PC-3 (cell line): ENCODE data around the gene DMRT1. TPM values are rescaled to one million over a fixed set of nuclear protein-coding genes. Genes with fewer than 3 reads are reported as not detected.

ENCODE experiments used
- ATAC-seq: fragments of 200-7000 bp; cut with Tn5 transposase; 2 replicates; pipeline ENCODE4 v1.9.1; 2020; ENCODE audit warnings: mild to moderate bottlenecking, moderate library complexity
- BruUV-seq: library from RNA; stranded (reverse); fragments of 400-500 nt; replicated peaks from 2 replicates; lab custom pipeline; 2021; lab: Mats Ljungman, UMichigan
- CTCF ChIA-PET: fragments of 300-600 bp; sonication (Branson Sonifier 250); formaldehyde crosslinking; loops from one replicate; lab custom pipeline; 2022; ENCODE audit warnings: antibody characterized with exemption; lab: Charles Lee
- POLR2A ChIA-PET: fragments of 300-600 bp; sonication (Branson Sonifier 250); formaldehyde crosslinking; loops from one replicate; lab custom pipeline; 2022; ENCODE audit warnings: antibody characterized with exemption; ENCODE audit not compliant: unreplicated experiment; lab: Charles Lee
- DNase-seq: peaks from one replicate; pipeline ENCODE4 v3.0.0-alpha.2; 2015
- H2AFZ ChIP-seq: fragments of 300-600 bp; sonication (generic); 2 replicates; pipeline ENCODE4 v1.6.0; 2016; ENCODE audit warnings: antibody characterized with exemption, low read length
- H3F3A ChIP-seq: fragments of 300-600 bp; sonication (generic); one replicate; pipeline ENCODE4 v1.6.0; 2017; ENCODE audit warnings: antibody characterized with exemption, low read length, control low read depth, mild to moderate bottlenecking; ENCODE audit not compliant: unreplicated experiment
- H3K27ac ChIP-seq: fragments of 300-600 bp; sonication (generic); 2 replicates; pipeline ENCODE4 v1.5.1; 2016; ENCODE audit warnings: mild to moderate bottlenecking, low read length
- H3K27me3 ChIP-seq: fragments of 300-600 bp; sonication (generic); 2 replicates; pipeline ENCODE4 v1.6.1; 2016; ENCODE audit warnings: low read length, mixed read lengths
- H3K36me3 ChIP-seq: fragments of 300-600 bp; sonication (generic); 2 replicates; pipeline ENCODE4 v1.6.1; 2016; ENCODE audit warnings: low read depth, mixed run types, low read length, mixed read lengths
- H3K4me1 ChIP-seq: fragments of 300-600 bp; sonication (generic); 2 replicates; pipeline ENCODE4 v1.5.1; 2016; ENCODE audit warnings: low read length; ENCODE audit not compliant: insufficient read depth
- H3K4me2 ChIP-seq: fragments of 300-600 bp; sonication (generic); 2 replicates; pipeline ENCODE4 v1.6.0; 2016; ENCODE audit warnings: low read length
- H3K4me3 ChIP-seq: fragments of 300-600 bp; sonication (generic); 2 replicates; pipeline ENCODE4 v1.5.1; 2016; ENCODE audit warnings: mild to moderate bottlenecking, low read length, mixed read lengths
- H3K79me2 ChIP-seq: fragments of 300-600 bp; sonication (generic); 2 replicates; pipeline ENCODE4 v1.6.1; 2017; ENCODE audit warnings: low read length, mixed read lengths
- H3K9ac ChIP-seq: fragments of 300-600 bp; sonication (generic); 2 replicates; pipeline ENCODE4 v1.6.0; 2016; ENCODE audit warnings: mild to moderate bottlenecking, low read length
- H3K9me2 ChIP-seq: fragments of 300-600 bp; sonication (generic); replicated peaks from 2 replicates; pipeline ENCODE4 v1.6.1; 2016; ENCODE audit warnings: mixed run types, low read length, mixed read lengths
- H3K9me3 ChIP-seq: fragments of 300-600 bp; sonication (generic); 2 replicates; pipeline ENCODE4 v1.6.1; 2016; ENCODE audit warnings: low read length, mixed read lengths
- H4K20me1 ChIP-seq: fragments of 300-600 bp; sonication (generic); 2 replicates; pipeline ENCODE4 v1.6.1; 2016; ENCODE audit warnings: low read length, mixed read lengths
- EZH2 ChIP-seq: fragments of 300-600 bp; sonication (generic); IDR thresholded peaks from one replicate; pipeline ENCODE4 v1.6.1; 2017; ENCODE audit warnings: antibody characterized with exemption, mild to moderate bottlenecking, low read length; ENCODE audit not compliant: unreplicated experiment
- EZH2phosphoT487 ChIP-seq: fragments of 300-600 bp; sonication (generic); IDR thresholded peaks from 2 replicates; pipeline ENCODE4 v1.6.1; 2018; ENCODE audit warnings: mild to moderate bottlenecking, antibody characterized with exemption, low read length, borderline replicate concordance
- intact Hi-C: fragments of 100-400 bp; cut with micrococcal nuclease; formaldehyde crosslinking; loops from 2 replicates; pipeline ENCODE4 v1.9.0; 2023
- total RNA-seq: library from RNA; depleted of rRNA; stranded (reverse); fragments of >200 nt; gene quantifications from 2 replicates; pipeline ENCODE4 v1.2.3, GENCODE V29; 2014
- TF ChIP-seq, protein P1 (sequence below): fragments of 300-600 bp; sonication (generic); conservative IDR thresholded peaks from 2 replicates; pipeline ENCODE4 v1.5.1; 2017; ENCODE audit warnings: antibody characterized with exemption, low read depth, mild to moderate bottlenecking, low read length

The DMRT1 gene
- total RNA-seq, 1 experiment from 2014 or later: 0.04 TPM

DNA sequence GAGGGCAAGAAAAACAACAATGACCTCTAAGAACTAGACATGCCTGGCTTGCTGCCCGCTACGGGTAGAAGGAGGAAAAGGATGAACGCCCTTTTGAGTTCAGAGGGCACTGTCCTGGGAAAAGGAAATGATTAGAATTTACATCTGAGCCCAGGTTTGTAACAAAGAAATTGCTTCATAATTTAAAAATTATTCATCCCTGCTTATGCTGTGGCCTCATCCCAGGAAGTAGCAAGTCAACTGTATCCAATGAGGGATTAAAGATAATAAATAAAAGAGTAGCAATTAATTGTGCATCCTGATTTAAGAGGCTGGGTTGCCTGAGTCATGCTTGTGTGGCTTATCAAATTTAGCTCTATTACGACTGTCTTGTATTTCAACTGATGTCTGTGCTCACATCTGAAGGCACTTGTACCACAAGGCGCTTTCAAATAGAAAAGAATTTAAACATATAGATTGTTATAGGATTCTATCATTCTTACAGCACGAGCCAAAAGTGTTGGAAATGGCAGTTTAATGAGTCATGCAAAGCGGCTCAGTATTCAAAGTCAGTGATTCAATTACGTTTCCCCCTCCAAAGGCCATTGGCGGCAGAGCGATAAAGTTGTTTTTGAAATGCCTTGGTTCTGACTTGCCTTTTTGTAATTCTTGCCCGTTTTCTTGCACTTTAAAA lies 40.0 kb upstream of the DMRT1 start:
- no peak overlapping the region for H3K27ac ChIP-seq
- H3K4me1 ChIP-seq: no peaks in the 10 kb centered on the region
- H3K4me3 ChIP-seq: no peak overlapping the region
- no peak for TF ChIP-seq EZH2
- TF ChIP-seq, protein P1, sequence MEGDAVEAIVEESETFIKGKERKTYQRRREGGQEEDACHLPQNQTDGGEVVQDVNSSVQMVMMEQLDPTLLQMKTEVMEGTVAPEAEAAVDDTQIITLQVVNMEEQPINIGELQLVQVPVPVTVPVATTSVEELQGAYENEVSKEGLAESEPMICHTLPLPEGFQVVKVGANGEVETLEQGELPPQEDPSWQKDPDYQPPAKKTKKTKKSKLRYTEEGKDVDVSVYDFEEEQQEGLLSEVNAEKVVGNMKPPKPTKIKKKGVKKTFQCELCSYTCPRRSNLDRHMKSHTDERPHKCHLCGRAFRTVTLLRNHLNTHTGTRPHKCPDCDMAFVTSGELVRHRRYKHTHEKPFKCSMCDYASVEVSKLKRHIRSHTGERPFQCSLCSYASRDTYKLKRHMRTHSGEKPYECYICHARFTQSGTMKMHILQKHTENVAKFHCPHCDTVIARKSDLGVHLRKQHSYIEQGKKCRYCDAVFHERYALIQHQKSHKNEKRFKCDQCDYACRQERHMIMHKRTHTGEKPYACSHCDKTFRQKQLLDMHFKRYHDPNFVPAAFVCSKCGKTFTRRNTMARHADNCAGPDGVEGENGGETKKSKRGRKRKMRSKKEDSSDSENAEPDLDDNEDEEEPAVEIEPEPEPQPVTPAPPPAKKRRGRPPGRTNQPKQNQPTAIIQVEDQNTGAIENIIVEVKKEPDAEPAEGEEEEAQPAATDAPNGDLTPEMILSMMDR: no peak
- no peak for TF ChIP-seq EZH2phosphoT487
- H3K27me3 ChIP-seq: no peaks in the 10 kb centered on the region
- H3K4me2 ChIP-seq: no peak overlapping the region
- no peaks in the 10 kb centered on the region for H3K9me2 ChIP-seq
- POLR2A ChIA-PET: no interaction called here
- no peaks in the 10 kb centered on the region for H3F3A ChIP-seq
- CTCF ChIA-PET: no interaction called here
- no peaks in the 10 kb centered on the region for H3K79me2 ChIP-seq
- no TSS peak for BruUV-seq
- ATAC-seq (no peak), DNase-seq (no peak)
- no peaks in the 10 kb centered on the region for H4K20me1 ChIP-seq
- no peak overlapping the region for H3K9ac ChIP-seq
- H2AFZ ChIP-seq: no peak overlapping the region
- H3K36me3 ChIP-seq: no peaks in the 10 kb centered on the region
- H3K9me3 ChIP-seq: no peaks in the 10 kb centered on the region
- intact Hi-C loops: no loop called here

DNA sequence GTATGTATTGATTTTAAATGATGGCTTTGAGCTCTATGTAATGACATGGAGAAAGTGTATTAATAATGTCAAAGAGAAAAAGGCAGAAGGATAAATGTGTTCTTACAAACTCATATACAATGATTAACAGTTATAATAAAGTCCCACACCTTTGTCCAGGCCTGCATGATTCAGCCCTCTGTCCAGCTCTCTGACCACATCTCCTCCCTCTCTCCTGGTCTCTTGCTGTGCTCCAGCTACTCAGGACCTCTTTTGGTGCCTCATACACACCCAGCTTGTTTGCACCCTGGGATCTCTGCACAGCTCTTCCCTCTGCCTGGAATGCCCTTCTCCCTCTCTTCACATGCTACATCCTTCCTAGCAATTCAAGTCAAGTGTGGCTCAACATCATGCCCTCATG lies 37.5 kb upstream of the DMRT1 start:
- Histone ChIP-seq H3K27ac (no peak overlapping the region), H3F3A (no peaks in the 10 kb centered on the region), H3K36me3 (no peaks in the 10 kb centered on the region), H3K4me2 (no peak overlapping the region), H3K4me3 (no peak overlapping the region), H2AFZ (no peak overlapping the region), H4K20me1 (no peaks in the 10 kb centered on the region), H3K9me3 (no peaks in the 10 kb centered on the region), H3K27me3 (no peaks in the 10 kb centered on the region), H3K9me2 (no peaks in the 10 kb centered on the region), H3K9ac (no peak overlapping the region), H3K79me2 (no peaks in the 10 kb centered on the region), H3K4me1 (no peaks in the 10 kb centered on the region)
- intact Hi-C loops: no loop called here
- CTCF ChIA-PET: interaction anchor here (0.6 kb wide), 1 partner anchor 97 kb away, joined by 4 read pairs; no protein-coding TSS in a partner anchor
- ATAC-seq (no peak), DNase-seq (no peak)
- TF ChIP-seq, protein P1: no peak
- TF ChIP-seq EZH2 (no peak), EZH2phosphoT487 (no peak)
- POLR2A ChIA-PET: no interaction called here
- no TSS peak for BruUV-seq

DNA sequence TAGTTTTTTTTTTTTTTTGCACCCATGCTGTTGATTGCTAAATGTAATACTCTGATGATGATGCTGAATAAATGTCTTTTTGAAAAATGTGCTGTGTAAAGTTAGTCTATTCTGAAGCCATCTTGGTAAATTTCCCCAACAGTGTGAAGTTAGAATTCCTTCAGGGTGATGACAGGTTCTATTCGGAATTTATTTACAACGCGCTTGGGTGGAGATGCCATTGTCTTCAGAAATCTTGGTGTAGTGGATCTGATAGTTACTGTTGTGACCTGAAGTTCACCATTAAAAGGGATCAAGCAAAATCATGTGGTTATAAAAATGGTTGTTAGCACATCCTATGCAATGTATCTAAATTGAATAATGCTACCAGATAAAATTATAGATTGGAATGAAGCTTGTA lies 36.3 kb upstream of the DMRT1 start:
- DNase-seq: no peak
- Histone ChIP-seq H3K4me1 (peaks cover under 1% of the 10 kb centered on the region; the same call in 1 of the 2 replicates), H3K36me3 (no peaks in the 10 kb centered on the region), H3K9me2 (no peaks in the 10 kb centered on the region), H3K9ac (no peak overlapping the region), H3K9me3 (no peaks in the 10 kb centered on the region), H3F3A (no peaks in the 10 kb centered on the region), H3K4me2 (no peak overlapping the region), H3K4me3 (no peak overlapping the region), H3K27ac (no peak overlapping the region), H3K79me2 (no peaks in the 10 kb centered on the region), H3K27me3 (no peaks in the 10 kb centered on the region), H2AFZ (no peak overlapping the region), H4K20me1 (no peaks in the 10 kb centered on the region)
- BruUV-seq: no TSS peak
- ChIA-PET CTCF (no interaction called here), POLR2A (no interaction called here)
- TF ChIP-seq EZH2 (no peak), EZH2phosphoT487 (no peak)
- TF ChIP-seq, protein P1: no peak
- no peak for ATAC-seq
- intact Hi-C loops: loop anchor here (5.0 kb wide), 1 partner anchor 418 kb away; no protein-coding TSS in a partner anchor
